HG02571 (cell line): ENCODE data around the gene AVPR2.

Source experiments
- ATAC-seq: cut with Tn5 transposase; IDR thresholded peaks from one replicate; pipeline ENCODE4 v1.9.1; 2021; ENCODE audit warnings: mild to moderate bottlenecking, moderate library complexity; ENCODE audit not compliant: unreplicated experiment

Gene AVPR2

DNA sequence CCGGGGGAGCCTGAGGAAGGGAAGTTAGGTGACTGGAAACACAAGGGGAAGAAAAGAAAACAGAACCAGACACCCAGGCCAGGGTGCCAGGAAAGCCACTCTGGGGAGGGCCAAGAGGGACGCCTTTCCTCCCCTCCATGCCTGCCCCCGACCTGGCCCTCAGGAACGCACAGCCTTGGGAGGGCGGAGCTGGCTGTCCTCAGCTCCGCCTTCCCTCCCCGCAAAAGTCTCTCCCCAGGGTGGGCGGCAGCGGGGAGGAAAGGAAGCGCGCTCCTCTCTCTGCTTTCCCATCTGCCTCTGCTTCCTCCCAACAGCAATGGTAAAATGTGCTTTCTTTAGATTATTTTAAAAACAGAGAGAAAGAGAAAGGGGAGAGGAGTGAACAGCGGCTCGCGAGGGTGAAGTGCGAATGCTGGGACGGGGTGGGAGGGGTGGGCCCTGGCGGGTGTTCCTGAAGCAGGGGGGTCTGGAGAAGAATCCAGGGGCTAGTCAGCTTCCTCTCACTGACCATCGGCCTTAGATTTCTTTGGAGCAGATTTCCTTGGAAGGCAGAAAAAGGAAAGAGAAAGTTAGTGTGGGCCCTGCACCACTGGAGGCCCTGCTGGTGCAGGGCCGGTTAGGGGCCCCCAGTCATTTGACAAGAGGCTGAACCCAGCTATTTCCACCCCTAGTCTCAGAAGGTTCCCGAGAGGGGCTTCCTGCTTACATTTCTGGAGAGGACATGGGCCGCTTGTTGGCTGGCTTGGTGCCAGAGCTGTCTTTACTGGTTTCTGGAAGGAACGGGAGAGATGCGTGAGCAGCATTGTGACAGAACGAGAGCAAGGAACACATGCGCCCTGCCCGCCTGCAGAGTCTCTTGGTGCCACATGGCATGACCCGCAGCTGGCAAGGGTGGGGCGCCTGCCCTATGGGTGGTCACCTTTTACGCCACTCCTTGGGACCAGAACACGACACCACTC, 44.7 kb downstream of the AVPR2 start:
- ATAC-seq = no peak

DNA sequence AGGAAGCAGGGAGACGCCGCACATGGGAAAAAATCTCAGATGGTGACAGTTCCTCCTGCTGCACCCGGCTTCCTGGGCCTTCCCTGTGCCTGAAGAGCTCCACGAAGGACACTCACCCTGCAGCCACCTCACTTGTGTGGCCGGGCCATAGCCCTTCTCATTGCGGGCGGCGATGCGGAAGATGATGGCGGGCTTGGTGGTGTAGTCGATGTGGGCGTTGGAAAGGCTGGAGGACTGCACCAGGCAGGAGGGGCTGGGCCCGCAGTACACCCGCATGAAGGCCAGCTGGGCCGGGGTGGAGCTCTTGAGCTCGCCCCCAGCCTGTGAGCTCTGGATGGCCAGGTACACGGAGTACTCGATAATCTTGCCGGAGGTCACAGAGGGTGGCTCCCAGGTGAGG, 45.7 kb downstream of the AVPR2 start:
- ATAC-seq = no peak

DNA sequence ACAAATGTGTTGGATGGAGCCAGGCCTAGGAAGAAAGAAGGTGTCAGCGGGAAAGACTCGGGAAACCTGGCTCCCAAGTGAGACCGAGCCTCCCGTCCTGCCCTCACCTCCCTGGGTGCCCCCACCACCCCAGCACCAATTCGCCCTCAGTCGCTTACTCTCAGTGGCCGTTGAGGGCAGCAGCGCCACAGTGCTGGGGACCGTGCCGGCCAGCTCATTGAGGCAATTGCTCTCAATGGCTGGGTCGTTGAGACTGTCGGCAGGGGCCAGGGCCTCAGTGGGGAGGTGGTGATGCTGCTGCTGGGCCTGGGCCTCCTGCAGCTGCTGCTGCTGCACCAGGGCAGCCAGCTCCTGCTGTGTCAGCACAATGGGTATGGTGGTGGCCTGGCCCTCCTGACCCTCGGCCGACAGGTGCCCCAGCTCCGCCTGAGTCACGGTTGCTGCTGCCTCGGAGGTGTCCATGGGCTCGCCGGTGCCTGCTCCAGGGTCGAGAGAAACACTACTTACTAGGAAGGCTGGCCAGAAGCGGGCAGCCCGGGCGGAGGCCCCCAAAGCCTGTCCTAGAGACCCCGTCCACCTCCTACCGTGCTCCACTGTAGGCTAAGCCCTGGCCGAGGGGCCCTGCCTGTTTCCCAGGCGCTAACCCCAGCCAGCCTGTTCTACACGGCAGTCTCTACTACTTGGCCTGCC, 47.4 kb downstream of the AVPR2 start:
- ATAC-seq = no peak

DNA sequence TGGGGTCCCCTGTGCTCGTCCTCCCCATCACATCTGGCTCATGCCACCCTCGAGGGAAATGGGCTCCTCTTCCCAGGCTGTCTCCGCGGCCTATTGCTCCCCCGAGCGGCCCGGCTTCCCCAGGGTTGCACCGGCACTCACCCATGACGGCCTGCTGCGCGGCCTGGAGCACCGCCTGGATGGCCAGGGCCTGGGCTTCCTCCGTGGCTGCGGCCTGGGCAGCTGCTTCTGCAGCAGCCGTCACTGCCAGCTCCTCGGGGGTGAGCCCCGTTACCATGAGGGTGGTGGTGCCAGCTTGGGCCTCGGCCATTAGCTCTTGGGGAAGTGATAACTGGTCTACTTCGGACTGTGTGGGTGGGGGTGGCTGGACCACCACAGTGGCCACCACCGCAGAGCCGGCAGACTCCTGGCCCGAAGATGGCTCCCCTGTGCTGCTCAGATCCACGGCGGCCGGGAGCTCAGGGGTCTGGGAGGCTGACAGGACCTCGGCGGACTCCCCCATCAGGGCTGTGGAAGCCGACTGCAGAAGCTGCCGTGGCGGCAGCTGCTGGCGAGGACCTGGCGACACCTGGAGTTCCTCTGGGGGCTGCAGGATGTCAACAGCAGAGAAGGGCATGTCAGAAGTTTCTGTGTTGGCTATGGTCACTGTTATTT, 48.0 kb downstream of the AVPR2 start:
- ATAC-seq = no peak

GRCh38 chrX:153953342-153953830, 48.9 kb downstream of the AVPR2 start:
- no peak for ATAC-seq

DNA sequence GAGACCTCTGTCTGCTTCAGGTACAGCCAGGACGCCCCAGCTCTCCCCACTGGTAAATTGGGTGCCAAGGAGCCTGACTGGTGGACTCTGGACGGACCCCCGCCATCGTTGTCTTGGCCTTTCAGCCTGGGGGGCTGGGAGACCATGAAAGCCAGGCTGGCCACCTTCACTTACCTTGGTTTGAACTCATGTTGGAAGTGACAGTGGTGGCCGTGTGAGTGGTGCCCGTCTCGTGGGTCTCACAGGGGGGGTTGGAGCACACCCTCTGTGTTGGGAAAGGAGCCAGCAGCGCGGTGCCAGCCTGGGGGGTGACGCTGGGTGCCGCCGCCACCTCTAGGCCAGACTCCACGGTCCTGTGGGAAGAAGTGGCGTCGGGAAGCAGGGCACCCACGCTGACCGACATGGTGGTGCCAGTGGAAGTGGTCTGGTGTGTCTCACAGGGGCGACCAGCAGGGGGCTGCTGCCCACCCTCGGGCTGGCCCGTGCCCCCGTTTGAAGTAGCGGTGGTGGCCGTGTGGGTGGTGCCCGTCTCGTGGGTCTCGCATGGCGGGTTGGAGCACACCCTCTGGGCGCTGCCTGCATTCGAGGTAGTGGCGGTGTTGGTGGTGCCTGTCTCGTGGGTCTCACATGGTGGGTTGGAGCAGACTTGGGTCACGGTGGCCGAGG, 49.6 kb downstream of the AVPR2 start:
- ATAC-seq = no peak

- no peak for ATAC-seq
Measured at GRCh38 chrX:153954558-153955227, 50.2 kb downstream of the AVPR2 start.

- ATAC-seq = no peak
Measured at GRCh38 chrX:153955228-153955732, 50.8 kb downstream of the AVPR2 start.

DNA sequence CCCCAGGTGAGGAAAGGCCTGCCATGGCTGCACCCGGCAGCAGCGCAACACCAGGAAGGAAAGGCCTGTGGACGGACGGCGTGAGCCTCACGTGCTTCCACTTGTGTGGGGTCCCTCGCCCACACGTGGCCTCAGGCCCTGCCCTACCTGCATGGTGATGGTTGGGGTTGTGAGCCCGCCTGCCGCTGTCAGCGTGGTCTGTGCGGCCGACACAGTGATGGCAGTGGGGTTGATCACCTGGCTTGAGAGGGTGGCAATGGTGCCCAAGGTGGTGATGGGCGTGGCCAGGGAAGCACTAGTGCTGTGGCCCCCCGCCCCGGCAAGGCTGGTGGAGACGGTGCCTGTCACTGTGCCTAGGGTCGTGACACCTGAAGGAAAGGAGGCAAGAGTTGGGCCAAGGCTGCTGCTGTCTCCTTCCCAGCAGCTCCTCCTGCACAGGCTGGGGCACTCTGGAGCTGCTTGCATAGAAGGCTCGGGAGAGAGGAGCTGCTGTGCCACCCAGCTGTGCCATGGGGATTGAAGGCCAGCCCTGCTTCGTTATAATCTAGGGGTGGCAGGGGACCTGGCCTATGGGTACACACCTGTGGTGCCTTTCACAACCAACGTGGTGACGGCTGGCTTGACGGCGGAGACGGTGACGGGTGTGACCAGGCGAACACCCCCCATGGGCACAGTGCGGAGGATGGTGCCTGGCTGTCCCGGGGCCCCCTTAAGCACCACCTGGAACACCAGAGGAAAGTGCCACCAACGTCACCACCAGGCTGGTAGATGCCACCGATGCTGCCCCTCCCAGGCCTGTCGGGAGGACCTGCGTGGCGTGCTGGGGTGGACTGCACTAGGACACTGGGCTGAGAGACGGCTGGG, 51.8 kb downstream of the AVPR2 start:
- no peak for ATAC-seq
